ENCODE measurements around the gene TSPAN33. TPM values are rescaled to one million over a fixed set of nuclear protein-coding genes. Genes with fewer than 3 reads are reported as not detected.
A peak's percentile ranks its signal among the peaks of the same experiment; 100 is the strongest.

TSPAN33 gene
- total and polyA plus RNA-seq, 9 of the 15 experiments (the other 6 are each of a cell fraction or from before 2014, with no cell fraction given): 0.03 to 1.5 (median 0.23) TPM; not detected in 2

- 0 out of 2 replicates have a peak, but pooled peaks have one; percentile 50 for TF ChIP-seq GMEB1 (CRISPR knock-in tag; IDR thresholded peaks at IDR 0.05)
- no peak for TF ChIP-seq MYBL2 (IDR thresholded peaks at IDR 0.05; ENCODE audit: low read depth)
- TF ChIP-seq MYBL2 (CRISPR knock-in tag; IDR thresholded peaks at IDR 0.05; ENCODE audit: borderline replicate concordance): no peak
- no peak for TF ChIP-seq ZNF518B (CRISPR knock-in tag; IDR thresholded peaks at IDR 0.05)
- no peak for TF ChIP-seq PPARD (CRISPR knock-in tag; IDR thresholded peaks at IDR 0.05)
- peak; percentile 85 for TF ChIP-seq SMARCE1 (IDR thresholded peaks at IDR 0.05)
- peak; percentile 99 for TF ChIP-seq CBFA2T2 (conservative IDR thresholded peaks at IDR 0.05)
- TF ChIP-seq DDX20 (tag; IDR thresholded peaks at IDR 0.05; ENCODE audit: low read depth): no peak
- no peak for TF ChIP-seq MEF2A (IDR thresholded peaks at IDR 0.05; ENCODE audit: control insufficient read depth, low read depth, low read length)
- TF ChIP-seq ZNF668 (CRISPR knock-in tag; IDR thresholded peaks at IDR 0.05): no peak
- peak; percentile 49 for TF ChIP-seq TAF1 (IDR thresholded peaks at IDR 0.05; ENCODE audit: control insufficient read depth, extremely low read depth, insufficient read depth, low read length, severe bottlenecking)
- no peak for TF ChIP-seq SNRNP70 (optimal IDR thresholded peaks at IDR 0.05; ENCODE audit: low read depth, low read length)
- peak; percentile 54; the same call in 1 of the 2 replicates for TF ChIP-seq PYGO2 (tag; IDR thresholded peaks at IDR 0.05)
- TF ChIP-seq ZNF407 (IDR thresholded peaks at IDR 0.05; ENCODE audit: low read depth): no peak
Observed at GRCh38 chr7:129150199-129150996, 5.9 kb downstream of the TSPAN33 start (continued).

All from K562 (cell line).